Upper lobe of left lung (tissue), 4 donors: Measurements from ENCODE around the gene MED27.

Experiments used
- EP300 ChIP-seq, 4 donors: sonication (generic); formaldehyde crosslinking; IDR thresholded peaks; one replicate each; pipeline ENCODE4 v1.5.1; 2017; ENCODE audit warnings: antibody characterized with exemption in 4 of 4, control low read depth in 2 of 4
- POLR2A ChIP-seq, 4 donors: fragments of 450-650 bp; IDR thresholded peaks; one replicate each; pipeline ENCODE4 v1.5.1; 2016 to 2017; ENCODE audit warnings: antibody characterized with exemption in 4 of 4, mild to moderate bottlenecking in 2 of 4
- POLR2AphosphoS5 ChIP-seq, 2 donors: sonication (generic); formaldehyde crosslinking; IDR thresholded peaks; one replicate each; pipeline ENCODE4 v1.5.1; 2017; ENCODE audit warnings: antibody characterized with exemption in 2 of 2
- TF ChIP-seq, protein P1 (sequence below), 6 experiments: fragments of 450-650 bp in 4 of 6; fragments of 200-600 bp in 2 of 6; sonication (generic) in 2 of 6; IDR thresholded peaks; one replicate each; pipeline ENCODE4 v1.5.1; 2016 to 2019; ENCODE audit warnings: antibody characterized with exemption in 6 of 6

DNA sequence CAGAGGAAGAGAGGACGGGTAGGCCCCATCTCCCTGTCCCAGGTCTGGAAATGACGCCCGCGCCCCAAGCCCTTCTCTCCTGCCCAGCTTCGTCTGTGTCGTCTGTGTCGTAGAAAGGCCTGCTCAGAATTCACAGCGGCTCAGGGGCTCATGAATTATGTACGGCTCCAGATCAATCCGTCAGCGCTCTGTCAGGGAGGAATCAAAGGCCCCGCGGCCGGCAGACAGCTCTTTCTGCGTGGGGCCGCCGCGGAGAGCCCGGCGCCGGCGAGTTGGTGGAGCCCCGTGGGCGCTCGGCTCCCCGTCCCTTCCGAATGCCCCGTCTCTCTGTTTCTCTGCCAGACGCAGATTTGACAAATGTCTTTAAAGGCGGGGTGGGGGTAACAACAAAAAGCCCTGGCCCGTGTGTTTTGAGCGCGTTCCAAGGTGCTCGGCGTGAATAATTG, 255.9 kb downstream of the MED27 start:
- TF ChIP-seq, protein P1, sequence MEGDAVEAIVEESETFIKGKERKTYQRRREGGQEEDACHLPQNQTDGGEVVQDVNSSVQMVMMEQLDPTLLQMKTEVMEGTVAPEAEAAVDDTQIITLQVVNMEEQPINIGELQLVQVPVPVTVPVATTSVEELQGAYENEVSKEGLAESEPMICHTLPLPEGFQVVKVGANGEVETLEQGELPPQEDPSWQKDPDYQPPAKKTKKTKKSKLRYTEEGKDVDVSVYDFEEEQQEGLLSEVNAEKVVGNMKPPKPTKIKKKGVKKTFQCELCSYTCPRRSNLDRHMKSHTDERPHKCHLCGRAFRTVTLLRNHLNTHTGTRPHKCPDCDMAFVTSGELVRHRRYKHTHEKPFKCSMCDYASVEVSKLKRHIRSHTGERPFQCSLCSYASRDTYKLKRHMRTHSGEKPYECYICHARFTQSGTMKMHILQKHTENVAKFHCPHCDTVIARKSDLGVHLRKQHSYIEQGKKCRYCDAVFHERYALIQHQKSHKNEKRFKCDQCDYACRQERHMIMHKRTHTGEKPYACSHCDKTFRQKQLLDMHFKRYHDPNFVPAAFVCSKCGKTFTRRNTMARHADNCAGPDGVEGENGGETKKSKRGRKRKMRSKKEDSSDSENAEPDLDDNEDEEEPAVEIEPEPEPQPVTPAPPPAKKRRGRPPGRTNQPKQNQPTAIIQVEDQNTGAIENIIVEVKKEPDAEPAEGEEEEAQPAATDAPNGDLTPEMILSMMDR (IDR thresholded peaks at IDR 0.05): no peak
- TF ChIP-seq EP300 (IDR thresholded peaks at IDR 0.05): no peak
- TF ChIP-seq POLR2A (IDR thresholded peaks at IDR 0.05): no peak
- TF ChIP-seq POLR2AphosphoS5 (IDR thresholded peaks at IDR 0.05): no peak
